HepG2 (cell line): ENCODE results near the gene BACE1-AS. TPM values are rescaled to one million over a fixed set of nuclear protein-coding genes. Genes with fewer than 3 reads are reported as not detected.

Experiments used
- ATAC-seq: fragments of 200-7000 bp; cut with Tn5 transposase; 3 replicates; pipeline ENCODE4 v1.9.1; 2020; ENCODE audit warnings: mild to moderate bottlenecking, moderate library complexity
- BruUV-seq: library from RNA; stranded (reverse); fragments of 400-500 nt; replicated peaks from 2 replicates; lab custom pipeline; 2021; lab: Mats Ljungman, UMichigan
- CTCF ChIA-PET: fragments of 300-600 bp; formaldehyde crosslinking; extraction: SDS; loops from one replicate; lab custom pipeline; 2021; ENCODE audit warnings: low total read pairs, inconsistent platforms, low intra/inter-chr PET ratio; lab: Yijun Ruan, JAX
- POLR2A ChIA-PET: fragments of 350-600 bp; sonication (Branson Sonifier 250); formaldehyde crosslinking; loops from one replicate; lab custom pipeline; 2020; ENCODE audit warnings: antibody characterized with exemption, inconsistent platforms; lab: Yijun Ruan, JAX
- DNase-seq: peaks from one replicate; pipeline ENCODE4 v3.0.0-alpha.2; 2015; ENCODE audit warnings: low spot score
- FAIRE-seq: peaks from 3 replicates; lab custom pipeline; 2011; peaks lifted over from hg19 to GRCh38; lab: Jason Lieb, UNC
- H2AFZ ChIP-seq: one replicate; pipeline ENCODE4 v1.6.1; 2011; ENCODE audit warnings: low read length, inconsistent platforms
- H3K27ac ChIP-seq: fragments of 300-600 bp; 3 replicates; pipeline ENCODE4 v1.8.0; 2011; ENCODE audit warnings: mixed run types, mild to moderate bottlenecking, mixed read lengths, low read length, inconsistent platforms; ENCODE audit not compliant: insufficient read depth; ENCODE audit errors: extremely low read length
- H3K27me3 ChIP-seq, 2 experiments: fragments of 200-600 bp in 1 of 2; 2 replicates in 1 of 2; 3 replicates in 1 of 2; pipeline versions ENCODE4 v1.6.0 to v1.8.0; 2011; ENCODE audit warnings: low read length in 2 of 2, mild to moderate bottlenecking in 2 of 2, moderate library complexity in 2 of 2, inconsistent platforms in 1 of 2; ENCODE audit not compliant: insufficient read depth in 2 of 2, control insufficient read depth in 1 of 2
- H3K36me3 ChIP-seq, 2 experiments: fragments of 200-600 bp in 1 of 2; replicated peaks in 1 of 2; 2 replicates in 1 of 2; 3 replicates in 1 of 2; pipeline versions ENCODE4 v1.5.1 to v1.8.0; 2011; ENCODE audit warnings: low read length in 2 of 2, inconsistent platforms in 1 of 2; ENCODE audit not compliant: insufficient read depth in 2 of 2, control insufficient read depth in 1 of 2
- H3K4me1 ChIP-seq: 2 replicates; pipeline ENCODE4 v1.5.1; 2012; ENCODE audit warnings: low read length, inconsistent platforms; ENCODE audit not compliant: insufficient read depth
- H3K4me2 ChIP-seq: 2 replicates; pipeline ENCODE4 v1.6.0; 2011; ENCODE audit warnings: low read depth, low read length, inconsistent platforms
- H3K4me3 ChIP-seq, 3 experiments: fragments of 200-600 bp in 1 of 3; sonication (generic), shearing (Covaris generic) in 1 of 3; replicated peaks in 1 of 3; 2 replicates each; pipeline ENCODE4 v1.5.1; 2011 to 2016; ENCODE audit warnings: low read length in 3 of 3, inconsistent platforms in 2 of 3, low read depth in 2 of 3, mild to moderate bottlenecking in 2 of 3, control low read depth in 1 of 3, mixed read lengths in 1 of 3; ENCODE audit not compliant: insufficient read depth in 1 of 3
- H3K79me2 ChIP-seq: one replicate; pipeline ENCODE4 v1.6.1; 2011; ENCODE audit warnings: low read length, inconsistent platforms; ENCODE audit not compliant: insufficient read depth
- H3K9ac ChIP-seq: 2 replicates; pipeline ENCODE4 v1.6.0; 2011; ENCODE audit warnings: mild to moderate bottlenecking, low read depth, low read length, inconsistent platforms; ENCODE audit not compliant: insufficient read depth
- H3K9me3 ChIP-seq: 2 replicates; pipeline ENCODE4 v1.5.1; 2012; ENCODE audit warnings: mild to moderate bottlenecking, low read length
- H4K20me1 ChIP-seq: 2 replicates; pipeline ENCODE4 v1.6.0; 2011; ENCODE audit warnings: inconsistent platforms, mild to moderate bottlenecking, low read length, moderate library complexity; ENCODE audit not compliant: insufficient read depth
- CEBPB ChIP-seq: IDR thresholded peaks from 2 replicates; pipeline ENCODE4 v1.6.1; 2011; ENCODE audit warnings: low read depth, low read length, improper control_type of control experiment, borderline replicate concordance
- HNF4A ChIP-seq: sonication (generic); formaldehyde crosslinking; IDR thresholded peaks from 2 replicates; pipeline ENCODE4 v1.4.0; 2020; ENCODE audit warnings: missing genetic modification reagents
- IKZF1 ChIP-seq: fragments of 450-650 bp; IDR thresholded peaks from 2 replicates; pipeline ENCODE4 v1.7.1; 2016
- ISX ChIP-seq: sonication (generic); formaldehyde crosslinking; conservative IDR thresholded peaks from 2 replicates; pipeline ENCODE4 v1.5.0; 2020; ENCODE audit warnings: missing genetic modification reagents
- MIER2 ChIP-seq: IDR thresholded peaks from 2 replicates; pipeline ENCODE4 v1.6.1; 2016; ENCODE audit warnings: missing biosample characterization, missing genetic modification reagents
- MTERF4 ChIP-seq: sonication (generic); formaldehyde crosslinking; IDR thresholded peaks from 2 replicates; pipeline ENCODE4 v1.8.0; 2023; ENCODE audit warnings: mild to moderate bottlenecking, missing genetic modification reagents
- MXD4 ChIP-seq: IDR thresholded peaks from 2 replicates; pipeline ENCODE4 v1.6.1; 2016; ENCODE audit warnings: mild to moderate bottlenecking, missing biosample characterization, missing genetic modification reagents
- MYPOP ChIP-seq: sonication (generic); formaldehyde crosslinking; IDR thresholded peaks from 2 replicates; pipeline ENCODE4 v1.8.1; 2023; ENCODE audit warnings: mild to moderate bottlenecking, moderate library complexity, missing genetic modification reagents
- RELA ChIP-seq: sonication (generic); formaldehyde crosslinking; IDR thresholded peaks from 2 replicates; pipeline ENCODE4 v1.4.0; 2020; ENCODE audit warnings: missing genetic modification reagents
- SNAPC2 ChIP-seq: sonication (generic); formaldehyde crosslinking; IDR thresholded peaks from 2 replicates; pipeline ENCODE4 v1.8.1; 2022; ENCODE audit warnings: mild to moderate bottlenecking, missing genetic modification reagents
- SRSF4 ChIP-seq: fragments of 200-400 bp; formaldehyde crosslinking; IDR thresholded peaks from one replicate; pipeline ENCODE4 v1.6.1; 2018; ENCODE audit warnings: mild to moderate bottlenecking, low read depth, low read length, moderate library complexity; ENCODE audit not compliant: poor library complexity, severe bottlenecking
- SSRP1 ChIP-seq: IDR thresholded peaks from 2 replicates; pipeline ENCODE4 v1.6.1; 2016; ENCODE audit warnings: control low read depth
- SUZ12 ChIP-seq: fragments of 150-350 bp; IDR thresholded peaks from 2 replicates; pipeline ENCODE4 v1.6.1; 2014; ENCODE audit warnings: low read depth, low read length
- ZC3H13 ChIP-seq: sonication (generic); formaldehyde crosslinking; IDR thresholded peaks from 2 replicates; pipeline ENCODE4 v1.8.1; 2023; ENCODE audit warnings: mild to moderate bottlenecking, missing genetic modification reagents, moderate library complexity
- ZNF263 ChIP-seq: sonication (generic); formaldehyde crosslinking; IDR thresholded peaks from 2 replicates; pipeline ENCODE4 v1.4.0; 2020; ENCODE audit warnings: missing genetic modification reagents
- ZNF354B ChIP-seq: sonication (generic); formaldehyde crosslinking; IDR thresholded peaks from 2 replicates; pipeline ENCODE4 v1.8.0; 2022; ENCODE audit warnings: mild to moderate bottlenecking, missing genetic modification reagents
- ZNF678 ChIP-seq: sonication (generic); formaldehyde crosslinking; IDR thresholded peaks from 2 replicates; pipeline ENCODE4 v1.4.0; 2020; ENCODE audit warnings: mild to moderate bottlenecking, missing genetic modification reagents
- ZNF709 ChIP-seq: sonication (generic); formaldehyde crosslinking; IDR thresholded peaks from 2 replicates; pipeline ENCODE4 v1.5.0; 2020; ENCODE audit warnings: mild to moderate bottlenecking, missing genetic modification reagents
- WGBS: methylation state at CpG from one replicate; pipeline ENCODE4 v1.1.6; 2017; ENCODE audit warnings: low lambda C conversion rate; 5-methylcytosine and 5-hydroxymethylcytosine counted together
- in situ Hi-C: cut with HindIII; loops from 2 replicates; pipeline ENCODE4 v1.10.0; 2017; ENCODE audit warnings: low pct_unique_long_range_greater_than_20kb; ENCODE audit not compliant: extremely low pct_ligation_motif_present
- intact Hi-C: fragments of 100-400 bp; cut with micrococcal nuclease; formaldehyde crosslinking; loops from one replicate; pipeline ENCODE4 v1.10.0; 2022; ENCODE audit not compliant: unreplicated experiment
- polyA plus RNA-seq, 8 experiments: library from polyadenylated mRNA; depleted of rRNA in 3 of 8; stranded (reverse) in 7 of 8; unstranded in 1 of 8; fragments of >200 nt; fragmentation: Illumina TruSeq in 4 of 8; extraction: Trizol in 4 of 8; gene quantifications; 2 replicates each; pipeline versions ENCODE4 v1.2.1 to v1.2.3, GENCODE V29; 2011 to 2016; ENCODE audit warnings: low read depth in 4 of 8, missing spikeins in 1 of 8, mixed read lengths in 1 of 8; ENCODE audit not compliant: insufficient read depth in 1 of 8
- total RNA-seq, 5 experiments: library from RNA; depleted of rRNA; stranded (reverse); fragments of >200 nt; fragmentation: Illumina TruSeq; extraction: Trizol; gene quantifications; 2 replicates each; pipeline ENCODE4 v1.2.3, GENCODE V29; 2016; ENCODE audit warnings: low read depth in 1 of 5

Gene BACE1-AS
- total and polyA plus RNA-seq, 2 of the 13 experiments (the other 11 are each of a cell fraction or from before 2014, with no cell fraction given): 2.0 to 3.9 TPM

GRCh38 chr11:117309310-117309709, 18.2 kb downstream of the BACE1-AS start:
- H3K27me3 ChIP-seq: no peaks in the 10 kb centered on the region; a peak in 1 of 5 replicates
- no peak overlapping the region for H2AFZ ChIP-seq
- H3K27ac ChIP-seq: no peak overlapping the region
- no peak overlapping the region for H3K9ac ChIP-seq
- ChIA-PET POLR2A (interaction anchor here (0.8 to 1.5 kb wide), 3 partner anchors 9 to 10 kb away, joined by 3 to 5 read pairs (median 3); no protein-coding TSS in a partner anchor), CTCF (no interaction called here)
- no peaks in the 10 kb centered on the region for H4K20me1 ChIP-seq
- intact Hi-C loops: no loop called here
- H3K36me3 ChIP-seq: no peaks in the 10 kb centered on the region
- BruUV-seq: no TSS peak
- DNase-seq (no peak), FAIRE-seq (no peak), ATAC-seq (no peak)
- H3K9me3 ChIP-seq: no peaks in the 10 kb centered on the region
- H3K4me2 ChIP-seq: no peak overlapping the region
- in situ Hi-C loops: no loop called here
- H3K4me3 ChIP-seq: no peak overlapping the region
- H3K79me2 ChIP-seq: no peaks in the 10 kb centered on the region
- peaks cover 32% of the 10 kb centered on the region for H3K4me1 ChIP-seq
- TF ChIP-seq ZC3H13 (CRISPR knock-in tag) (no peak), SNAPC2 (CRISPR knock-in tag) (no peak), SSRP1 (no peak), MIER2 (no peak), RELA (CRISPR knock-in tag) (no peak), ISX (no peak)
- TF ChIP-seq, all 625 proteins: peak for 0
- 96% methylated on average over 7 of the region's 7 CpGs for WGBS

GRCh38 chr11:117313091-117313490, 21.9 kb downstream of the BACE1-AS start:
- in situ Hi-C loops (no loop called here), intact Hi-C loops (no loop called here)
- FAIRE-seq (no peak), ATAC-seq (no peak), DNase-seq (no peak)
- BruUV-seq: no TSS peak
- no peaks in the 10 kb centered on the region; a peak in 2 of 5 replicates for H3K27me3 ChIP-seq
- H3K79me2 ChIP-seq: peaks cover 4% of the 10 kb centered on the region
- H3K4me1 ChIP-seq: peaks cover 46% of the 10 kb centered on the region
- H4K20me1 ChIP-seq: no peaks in the 10 kb centered on the region
- no peak overlapping the region for H3K9ac ChIP-seq
- POLR2A ChIA-PET: interaction anchor here (1.0 to 5.8 kb wide), 2 partner anchors 11 to 15 kb away, joined by 3 to 62 read pairs; partner anchors contain the start of gene CEP164
- H3K4me2 ChIP-seq: peak overlapping the region; percentile 39
- CTCF ChIA-PET: no interaction called here
- no peak overlapping the region for H2AFZ ChIP-seq
- H3K4me3 ChIP-seq: no peak overlapping the region
- 34% methylated on average over 5 of the region's 5 CpGs for WGBS
- H3K36me3 ChIP-seq: no peaks in the 10 kb centered on the region
- H3K27ac ChIP-seq: peak overlapping the region; percentile 45
- H3K9me3 ChIP-seq: no peaks in the 10 kb centered on the region
- TF ChIP-seq ZNF354B (CRISPR knock-in tag) (no peak), ZNF709 (CRISPR knock-in tag) (0 out of 2 replicates have a peak, but pooled peaks have one; percentile 9), MYPOP (CRISPR knock-in tag) (no peak), HNF4A (peak; percentile 36), MXD4 (no peak), CEBPB (peak; percentile 35; the same call in 1 of the 2 replicates), SUZ12 (no peak), MTERF4 (CRISPR knock-in tag) (no peak), IKZF1 (no peak), ZNF263 (0 out of 2 replicates have a peak, but pooled peaks have one; percentile 32), ZNF678 (CRISPR knock-in tag) (no peak), SRSF4 (no peak)
